GM23338 (cell line): ENCODE results near the gene MRPS5.

Source experiments
- CREB1 ChIP-seq: fragments of 250-450 bp; sonication (Bioruptor Pico); IDR thresholded peaks from 2 replicates; pipeline ENCODE4 v1.5.0; 2020; ENCODE audit warnings: low read depth, mild to moderate bottlenecking, moderate library complexity
- EZH2 ChIP-seq: fragments of 200-600 bp; sonication (generic); IDR thresholded peaks from one replicate; pipeline ENCODE4 v1.8.0; 2017; ENCODE audit warnings: antibody characterized with exemption, mild to moderate bottlenecking, low read depth; ENCODE audit not compliant: unreplicated experiment
- EZH2phosphoT487 ChIP-seq: fragments of 200-600 bp; sonication (generic); IDR thresholded peaks from one replicate; pipeline ENCODE4 v1.8.1; 2018; ENCODE audit warnings: antibody characterized with exemption; ENCODE audit not compliant: unreplicated experiment
- JUNB ChIP-seq: IDR thresholded peaks from one replicate; pipeline ENCODE4 v1.6.1; 2016; ENCODE audit warnings: antibody characterized with exemption; ENCODE audit not compliant: unreplicated experiment
- NANOG ChIP-seq: IDR thresholded peaks from 2 replicates; pipeline ENCODE4 v1.6.1; 2016; ENCODE audit warnings: antibody characterized with exemption, borderline replicate concordance
- POLR2AphosphoS5 ChIP-seq: IDR thresholded peaks from 2 replicates; pipeline ENCODE4 v1.6.1; 2016; ENCODE audit warnings: antibody characterized with exemption, low read depth
- REST ChIP-seq: IDR thresholded peaks from one replicate; pipeline ENCODE4 v1.6.1; 2018; ENCODE audit warnings: antibody characterized with exemption; ENCODE audit not compliant: unreplicated experiment
- STAT1 ChIP-seq: IDR thresholded peaks from one replicate; pipeline ENCODE4 v1.6.1; 2016; ENCODE audit warnings: antibody characterized with exemption; ENCODE audit not compliant: unreplicated experiment
- TF ChIP-seq, protein P1 (sequence below), 2 experiments: fragments of 200-600 bp in 1 of 2; sonication (generic) in 1 of 2; conservative IDR thresholded peaks; 2 replicates each; pipeline versions ENCODE4 v1.5.1 to v1.6.1; 2016 to 2017; ENCODE audit warnings: antibody characterized with exemption in 2 of 2, low read depth in 2 of 2, mild to moderate bottlenecking in 2 of 2, moderate library complexity in 1 of 2
- TF ChIP-seq, protein P2 (sequence below): IDR thresholded peaks from 2 replicates; pipeline ENCODE4 v1.6.1; 2016; ENCODE audit warnings: antibody characterized with exemption

GRCh38 chr2:95048825-95049682 lies 72.6 kb downstream of the MRPS5 start:
- TF ChIP-seq EZH2 (no peak), CREB1 (CRISPR knock-in tag) (no peak), REST (no peak), EZH2phosphoT487 (no peak), JUNB (no peak), POLR2AphosphoS5 (no peak), NANOG (no peak), STAT1 (no peak)
- TF ChIP-seq, protein P1, sequence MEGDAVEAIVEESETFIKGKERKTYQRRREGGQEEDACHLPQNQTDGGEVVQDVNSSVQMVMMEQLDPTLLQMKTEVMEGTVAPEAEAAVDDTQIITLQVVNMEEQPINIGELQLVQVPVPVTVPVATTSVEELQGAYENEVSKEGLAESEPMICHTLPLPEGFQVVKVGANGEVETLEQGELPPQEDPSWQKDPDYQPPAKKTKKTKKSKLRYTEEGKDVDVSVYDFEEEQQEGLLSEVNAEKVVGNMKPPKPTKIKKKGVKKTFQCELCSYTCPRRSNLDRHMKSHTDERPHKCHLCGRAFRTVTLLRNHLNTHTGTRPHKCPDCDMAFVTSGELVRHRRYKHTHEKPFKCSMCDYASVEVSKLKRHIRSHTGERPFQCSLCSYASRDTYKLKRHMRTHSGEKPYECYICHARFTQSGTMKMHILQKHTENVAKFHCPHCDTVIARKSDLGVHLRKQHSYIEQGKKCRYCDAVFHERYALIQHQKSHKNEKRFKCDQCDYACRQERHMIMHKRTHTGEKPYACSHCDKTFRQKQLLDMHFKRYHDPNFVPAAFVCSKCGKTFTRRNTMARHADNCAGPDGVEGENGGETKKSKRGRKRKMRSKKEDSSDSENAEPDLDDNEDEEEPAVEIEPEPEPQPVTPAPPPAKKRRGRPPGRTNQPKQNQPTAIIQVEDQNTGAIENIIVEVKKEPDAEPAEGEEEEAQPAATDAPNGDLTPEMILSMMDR (conservative IDR thresholded peaks at IDR 0.05; ENCODE audit: low read depth in 2 of 2): no peak
- TF ChIP-seq, protein P2, sequence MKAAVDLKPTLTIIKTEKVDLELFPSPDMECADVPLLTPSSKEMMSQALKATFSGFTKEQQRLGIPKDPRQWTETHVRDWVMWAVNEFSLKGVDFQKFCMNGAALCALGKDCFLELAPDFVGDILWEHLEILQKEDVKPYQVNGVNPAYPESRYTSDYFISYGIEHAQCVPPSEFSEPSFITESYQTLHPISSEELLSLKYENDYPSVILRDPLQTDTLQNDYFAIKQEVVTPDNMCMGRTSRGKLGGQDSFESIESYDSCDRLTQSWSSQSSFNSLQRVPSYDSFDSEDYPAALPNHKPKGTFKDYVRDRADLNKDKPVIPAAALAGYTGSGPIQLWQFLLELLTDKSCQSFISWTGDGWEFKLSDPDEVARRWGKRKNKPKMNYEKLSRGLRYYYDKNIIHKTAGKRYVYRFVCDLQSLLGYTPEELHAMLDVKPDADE: no peak
